HG03442 (cell line): Measurements from ENCODE around the gene SLIT3.
"Not testable (repeated sequence)": the region's sequence is repeated elsewhere in the genome, so short reads cannot be mapped to it uniquely, and the experiment has no call there.

Source experiments
- ATAC-seq: cut with Tn5 transposase; IDR thresholded peaks from one replicate; pipeline ENCODE4 v1.9.1; 2021; ENCODE audit warnings: mild to moderate bottlenecking, moderate library complexity; ENCODE audit not compliant: unreplicated experiment

SLIT3 gene

DNA sequence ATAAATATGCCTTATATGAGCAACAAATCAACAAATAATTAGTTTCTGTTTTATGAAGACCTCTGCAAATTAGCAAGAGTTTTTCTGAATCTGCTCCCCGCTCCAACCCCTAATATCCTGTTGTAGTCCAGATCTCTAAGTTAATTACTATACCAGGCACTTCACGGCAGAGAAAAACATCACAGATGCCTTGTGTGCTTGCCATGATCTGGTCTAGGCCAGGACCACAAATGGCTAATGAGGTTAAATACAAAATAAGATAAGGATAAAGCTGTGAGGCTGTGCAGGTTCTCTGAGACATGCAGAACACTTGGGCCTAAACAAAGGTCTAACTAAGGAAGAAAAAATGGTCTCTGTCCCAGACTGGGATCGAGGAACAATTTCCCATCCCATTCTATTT lies 150.8 kb downstream of the SLIT3 start:
- no peak for ATAC-seq

DNA sequence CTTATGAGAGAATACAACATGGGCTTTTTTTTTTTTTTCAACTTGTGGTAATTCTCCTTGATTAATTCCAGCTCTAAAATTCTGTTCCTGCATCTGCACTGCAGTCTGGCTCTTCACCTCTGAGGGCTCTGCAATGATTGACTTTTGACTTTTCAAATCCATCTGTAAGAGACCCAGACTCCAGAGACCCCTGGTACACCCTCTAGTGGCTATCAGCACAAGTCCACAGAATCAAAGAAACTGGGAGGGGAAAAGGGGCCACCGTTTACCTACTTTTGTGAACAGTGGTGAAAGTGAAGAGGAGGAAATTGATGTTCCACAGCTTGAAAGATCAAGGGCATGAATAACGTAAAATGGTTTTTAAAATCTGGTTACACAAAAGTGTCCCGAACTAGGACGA lies 151.6 kb downstream of the SLIT3 start:
- no peak for ATAC-seq

DNA sequence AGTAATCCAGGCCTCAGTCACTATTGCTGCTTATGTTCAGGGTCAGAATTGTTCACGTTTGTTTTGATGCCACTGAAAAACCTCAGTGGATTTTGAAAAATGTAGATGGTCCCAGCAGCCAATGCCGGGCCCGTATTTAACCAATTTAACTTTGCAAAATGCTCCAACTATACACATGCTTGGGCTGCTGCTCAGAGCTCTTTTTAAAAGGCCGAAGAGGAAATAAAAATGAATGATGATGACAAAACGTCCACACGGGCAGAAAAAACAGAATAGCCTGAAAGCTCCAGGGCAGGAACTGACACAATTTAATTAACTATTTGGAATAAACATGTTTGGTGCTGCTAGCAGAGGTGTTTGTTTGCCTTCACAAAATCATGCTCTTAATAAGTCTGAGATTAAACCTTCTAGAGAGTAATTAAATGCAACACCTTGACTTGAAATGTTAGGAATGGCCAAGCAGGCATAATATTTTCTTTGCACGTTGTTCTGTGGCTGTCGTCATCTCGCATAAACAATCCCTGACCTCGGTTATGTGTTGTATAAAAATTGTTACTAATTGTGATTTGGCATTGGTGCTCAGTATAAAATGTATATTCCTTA lies 152.7 kb downstream of the SLIT3 start:
- ATAC-seq = no peak

DNA sequence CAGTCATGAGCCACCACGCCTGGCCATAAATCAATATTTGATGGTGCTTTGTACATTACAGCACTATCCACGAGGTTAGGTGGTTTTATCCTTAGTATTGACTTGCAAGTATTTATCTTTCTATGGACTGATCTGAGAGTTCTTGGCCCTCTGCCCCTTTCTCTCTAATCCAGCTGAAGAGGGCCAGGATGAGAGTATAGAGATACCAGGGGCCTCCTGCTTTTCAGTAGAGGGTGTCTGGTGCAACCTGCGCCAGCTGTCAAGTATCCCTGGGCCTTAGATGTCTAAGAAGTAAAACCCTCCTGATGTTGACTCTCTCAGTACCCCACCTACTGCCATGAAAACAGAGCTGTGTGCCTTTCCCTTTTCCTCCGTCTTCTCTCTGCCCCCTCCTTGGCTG lies 153.4 kb downstream of the SLIT3 start:
- ATAC-seq = no peak

DNA sequence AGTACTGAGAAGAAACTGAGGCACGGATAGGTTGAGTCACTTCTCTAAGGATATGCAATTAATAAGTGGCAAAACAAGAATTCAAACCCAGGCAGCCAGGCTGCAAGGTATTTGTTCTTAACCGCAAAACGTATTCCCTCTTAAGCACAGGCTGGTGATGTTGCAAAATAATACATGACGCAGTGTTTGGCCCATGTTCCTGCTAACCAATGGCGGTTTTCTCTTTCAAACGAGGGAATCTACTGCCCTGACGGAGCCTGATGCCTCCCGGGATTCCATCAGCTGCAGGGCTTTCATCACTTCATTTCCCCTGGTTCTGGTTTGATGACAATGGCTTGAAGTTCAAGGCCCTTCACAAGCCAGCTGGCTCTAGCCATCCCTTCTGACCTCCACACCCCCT lies 154.8 kb downstream of the SLIT3 start:
- no peak for ATAC-seq

DNA sequence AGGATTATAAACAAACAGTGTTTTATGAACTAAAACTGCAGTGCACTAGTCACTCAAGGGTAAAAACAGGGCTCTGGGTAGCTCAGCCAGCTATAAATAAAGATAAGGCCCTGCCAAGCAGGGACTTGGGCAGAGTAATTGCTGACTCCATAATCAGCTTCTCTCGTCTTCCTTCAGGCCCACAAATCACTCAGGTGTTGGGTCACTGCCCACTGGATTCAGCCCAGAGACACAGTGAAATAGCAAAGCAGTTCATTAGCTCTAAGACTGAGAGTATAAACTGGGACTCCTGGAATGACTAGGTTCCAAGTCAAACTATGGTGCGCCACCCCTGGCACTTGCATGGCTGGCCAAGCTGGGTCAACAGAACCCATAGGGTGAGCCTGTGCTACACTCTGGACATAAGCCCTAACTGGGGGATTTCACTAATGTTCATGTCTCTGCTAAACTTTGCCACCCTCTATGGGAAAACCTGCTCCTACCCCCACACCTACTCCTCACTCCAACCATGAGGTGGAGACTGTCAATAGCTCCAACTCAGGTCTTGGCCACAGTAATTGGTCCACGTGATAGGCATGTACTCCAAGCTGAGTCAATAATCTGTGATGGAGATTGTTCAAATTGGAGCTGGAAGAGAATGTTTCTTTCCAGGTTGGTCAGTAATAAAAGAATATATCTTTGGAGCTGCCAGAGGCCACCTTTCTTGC lies 158.5 kb downstream of the SLIT3 start:
- ATAC-seq = no peak

DNA sequence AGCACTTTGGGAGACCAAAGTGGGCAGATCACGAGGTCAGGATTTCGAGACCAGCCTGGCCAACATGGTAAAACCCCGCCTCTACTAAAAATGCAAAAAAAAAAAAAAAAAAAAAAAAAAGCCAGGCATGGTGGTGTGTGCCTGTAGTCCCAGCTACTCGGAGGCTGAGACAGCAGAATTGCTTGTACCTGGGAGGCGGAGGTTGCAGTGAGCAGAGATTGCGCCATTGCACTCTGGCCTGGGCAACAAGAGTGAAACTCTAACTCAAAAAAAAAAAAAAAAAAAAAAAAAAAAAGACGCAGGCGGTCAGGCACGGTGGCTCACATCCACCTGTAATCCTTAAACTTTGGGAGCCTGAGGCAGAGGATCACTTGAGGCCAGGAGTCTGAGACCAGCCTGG lies 160.7 kb downstream of the SLIT3 start:
- not testable (repeated sequence) for ATAC-seq

DNA sequence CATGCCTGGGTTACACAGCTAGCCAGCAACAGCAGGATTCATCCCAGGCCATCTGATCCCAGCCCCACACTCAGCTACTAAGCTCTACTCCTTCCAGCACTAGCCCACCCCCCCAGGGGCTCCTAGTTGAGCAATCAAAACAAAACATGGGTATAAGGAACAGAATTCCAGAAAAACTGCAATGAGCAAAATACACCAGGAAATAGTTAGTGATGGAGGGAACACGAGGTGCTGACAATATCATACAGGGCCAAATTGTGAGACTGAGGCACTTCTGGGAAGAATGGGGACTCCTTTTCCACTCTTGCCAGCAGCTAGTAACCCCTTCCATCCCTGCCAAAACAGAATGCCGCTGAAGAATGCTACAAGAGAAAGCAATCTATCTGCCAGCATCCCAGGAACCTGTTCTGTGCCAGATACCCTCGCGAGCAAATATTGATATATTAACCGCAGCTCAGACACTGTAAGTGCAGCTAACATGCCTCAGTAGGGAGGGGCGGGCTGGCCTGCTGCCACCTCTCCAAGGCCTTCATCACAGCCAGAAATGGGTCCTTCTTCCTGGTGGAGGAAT lies 161.4 kb downstream of the SLIT3 start:
- ATAC-seq = no peak

DNA sequence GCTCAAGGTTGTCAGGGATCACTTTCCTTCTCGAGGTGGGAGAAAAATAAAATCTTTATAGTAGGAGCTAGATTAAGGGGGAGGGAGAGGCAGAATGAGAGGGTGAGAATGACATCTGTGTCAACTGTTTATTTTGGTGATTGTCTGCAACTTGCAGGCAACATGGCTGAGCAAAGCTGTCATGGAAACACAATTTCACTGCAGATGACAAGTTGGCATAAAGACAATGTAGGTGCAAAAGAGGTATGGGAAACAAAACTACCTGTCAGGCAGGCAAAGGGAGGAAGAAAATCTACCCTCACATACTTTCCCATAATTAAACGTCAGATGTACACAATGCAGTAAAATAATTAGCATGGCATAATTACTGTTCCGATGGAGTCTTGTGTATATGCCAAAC lies 167.4 kb downstream of the SLIT3 start:
- no peak for ATAC-seq

DNA sequence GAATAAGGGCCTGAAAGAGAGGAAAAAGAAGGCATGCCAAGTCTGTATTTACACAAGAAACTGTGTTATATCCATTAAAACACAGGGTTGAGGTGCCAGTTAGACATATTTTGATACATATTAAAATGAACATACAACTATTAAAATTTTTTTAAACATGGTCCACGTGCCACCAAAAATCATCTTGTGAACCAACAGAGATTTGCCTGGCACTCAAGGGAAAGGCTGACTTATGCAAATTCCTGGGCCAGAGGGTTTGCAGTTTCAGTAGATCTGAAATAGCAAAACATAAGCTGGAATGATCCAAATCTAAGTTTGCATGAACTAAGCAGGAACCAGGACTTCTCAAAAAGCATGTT lies 168.7 kb downstream of the SLIT3 start:
- no peak for ATAC-seq

DNA sequence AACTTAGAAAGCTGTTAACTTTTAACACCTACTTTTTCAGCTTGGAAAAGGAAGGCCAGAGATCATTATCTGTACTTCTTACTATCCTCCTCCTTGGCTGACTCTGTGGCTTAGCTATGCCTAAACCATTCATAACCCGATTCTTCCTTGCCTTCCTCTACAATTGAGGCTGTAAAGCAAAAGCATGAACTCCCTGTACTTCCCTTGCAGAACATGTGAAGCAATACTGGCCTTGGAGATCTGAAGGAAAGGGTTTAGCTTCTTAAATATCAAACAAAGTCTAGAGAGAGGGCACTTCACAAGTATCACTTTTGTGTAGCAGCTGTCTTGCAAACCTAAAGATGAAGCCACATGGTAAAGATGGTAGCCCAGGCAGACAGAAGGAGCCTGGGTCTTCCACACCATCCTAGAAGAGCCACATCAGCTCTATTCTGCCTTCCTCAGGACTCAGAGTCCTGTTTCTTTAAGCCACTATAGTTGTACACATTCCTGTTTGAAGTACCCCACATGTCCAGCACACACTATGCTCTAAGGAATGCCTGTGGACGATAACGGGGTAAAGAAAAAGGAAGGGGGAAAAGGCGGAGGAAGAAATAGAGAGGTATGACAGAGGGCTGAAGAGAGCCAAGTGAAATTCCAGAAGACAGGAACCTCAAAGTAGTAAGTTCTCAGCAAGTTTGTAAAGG lies 169.2 kb downstream of the SLIT3 start:
- ATAC-seq = no peak

DNA sequence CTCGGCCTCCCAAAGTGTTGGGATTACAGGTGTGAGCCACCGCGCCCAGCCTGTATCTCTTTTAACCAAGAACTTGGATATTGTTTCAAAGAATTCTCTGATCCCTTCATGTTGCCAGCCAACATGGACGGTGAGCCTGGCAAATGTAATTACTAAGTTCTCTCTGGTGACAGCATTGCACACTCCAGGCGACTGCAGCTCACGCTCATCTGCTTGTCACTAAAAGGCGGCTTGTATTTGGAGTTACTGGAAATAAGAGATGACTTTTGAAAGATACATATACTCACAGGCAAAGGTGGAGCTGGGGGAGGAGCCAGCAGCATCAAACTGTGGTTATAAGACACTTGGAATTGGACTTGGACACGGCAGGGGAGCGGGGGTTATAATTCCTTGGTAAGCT lies 172.3 kb downstream of the SLIT3 start:
- ATAC-seq = no peak

DNA sequence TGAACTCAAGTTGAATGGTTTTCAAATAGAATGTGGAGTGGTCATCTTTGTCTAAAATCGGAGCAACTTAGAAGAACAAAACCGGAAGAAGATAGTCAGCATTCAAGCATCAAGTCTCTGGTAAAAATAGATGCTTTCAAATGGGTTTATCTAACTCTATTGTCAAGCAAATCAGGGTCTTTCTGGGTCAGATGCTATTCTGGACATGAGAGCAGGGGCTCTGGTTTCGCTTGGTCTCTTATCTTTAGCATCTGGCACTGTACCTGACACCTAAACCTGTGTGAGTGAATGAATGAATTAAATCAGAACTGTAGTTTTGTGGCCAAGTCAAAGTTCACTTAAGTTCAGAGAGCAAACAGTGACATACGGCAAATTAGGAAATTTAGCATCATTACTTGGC lies 173.5 kb downstream of the SLIT3 start:
- ATAC-seq = no peak

DNA sequence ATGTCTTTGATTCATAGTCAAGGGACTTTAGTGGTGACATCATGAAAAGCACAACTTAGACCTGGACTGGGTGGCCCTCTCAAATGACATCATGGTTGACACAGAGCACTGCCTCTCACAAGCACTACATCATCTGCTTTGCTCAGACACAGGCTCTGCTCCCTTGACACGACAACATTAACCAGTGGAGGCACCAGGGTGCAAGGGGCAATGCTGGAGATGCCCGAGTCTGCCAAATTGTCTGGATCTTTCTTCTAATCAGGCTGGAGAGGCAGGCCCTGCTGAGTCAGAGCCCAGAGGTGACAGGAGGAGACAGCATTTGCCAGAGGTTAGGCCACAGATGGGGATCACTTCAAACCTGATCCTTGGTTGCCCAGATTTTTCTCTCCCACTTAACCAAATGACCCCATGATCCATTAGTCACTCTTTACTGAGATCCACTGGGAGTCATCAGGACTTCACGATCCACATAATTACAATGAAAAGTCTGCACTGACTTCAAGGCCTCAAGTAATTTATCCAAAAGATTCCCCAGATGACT lies 174.4 kb downstream of the SLIT3 start:
- no peak for ATAC-seq

DNA sequence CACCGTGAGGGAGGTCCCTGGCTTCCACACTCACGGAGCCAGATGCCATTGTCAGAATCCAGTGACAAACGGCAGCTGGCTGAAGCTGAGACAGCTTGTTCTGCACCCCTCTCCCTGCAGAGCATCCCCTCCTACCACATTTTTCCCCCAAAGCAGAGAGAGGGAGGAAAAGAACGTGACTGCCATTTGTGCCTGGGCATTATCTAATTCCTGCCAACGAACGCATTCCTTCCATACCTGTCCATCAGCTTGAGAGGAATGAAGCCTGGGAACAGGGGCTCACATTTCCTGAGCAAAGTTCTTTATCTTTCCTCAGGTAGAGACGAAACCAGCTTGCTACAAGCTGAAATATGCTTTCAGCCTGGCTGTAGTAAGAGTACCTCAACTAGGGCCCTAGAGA lies 175.4 kb downstream of the SLIT3 start:
- ATAC-seq = no peak

DNA sequence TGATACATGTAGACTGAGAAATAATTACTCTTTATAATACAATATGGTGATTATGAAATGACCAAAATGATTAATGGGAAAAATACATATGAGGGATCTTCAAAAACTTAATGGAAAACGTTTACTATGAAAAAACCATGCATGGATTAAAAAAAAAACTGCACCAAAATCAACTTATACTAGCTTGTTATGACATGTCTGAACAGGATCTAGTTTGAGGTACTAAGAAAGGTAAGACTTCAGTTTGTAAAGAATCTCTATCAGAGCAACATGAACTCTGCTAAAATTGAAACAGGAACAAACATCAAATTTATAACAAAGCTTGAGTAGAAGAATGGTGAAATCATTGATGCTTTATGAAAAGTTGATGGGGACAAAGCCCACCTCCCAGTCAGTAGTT lies 178.0 kb downstream of the SLIT3 start:
- no peak for ATAC-seq

DNA sequence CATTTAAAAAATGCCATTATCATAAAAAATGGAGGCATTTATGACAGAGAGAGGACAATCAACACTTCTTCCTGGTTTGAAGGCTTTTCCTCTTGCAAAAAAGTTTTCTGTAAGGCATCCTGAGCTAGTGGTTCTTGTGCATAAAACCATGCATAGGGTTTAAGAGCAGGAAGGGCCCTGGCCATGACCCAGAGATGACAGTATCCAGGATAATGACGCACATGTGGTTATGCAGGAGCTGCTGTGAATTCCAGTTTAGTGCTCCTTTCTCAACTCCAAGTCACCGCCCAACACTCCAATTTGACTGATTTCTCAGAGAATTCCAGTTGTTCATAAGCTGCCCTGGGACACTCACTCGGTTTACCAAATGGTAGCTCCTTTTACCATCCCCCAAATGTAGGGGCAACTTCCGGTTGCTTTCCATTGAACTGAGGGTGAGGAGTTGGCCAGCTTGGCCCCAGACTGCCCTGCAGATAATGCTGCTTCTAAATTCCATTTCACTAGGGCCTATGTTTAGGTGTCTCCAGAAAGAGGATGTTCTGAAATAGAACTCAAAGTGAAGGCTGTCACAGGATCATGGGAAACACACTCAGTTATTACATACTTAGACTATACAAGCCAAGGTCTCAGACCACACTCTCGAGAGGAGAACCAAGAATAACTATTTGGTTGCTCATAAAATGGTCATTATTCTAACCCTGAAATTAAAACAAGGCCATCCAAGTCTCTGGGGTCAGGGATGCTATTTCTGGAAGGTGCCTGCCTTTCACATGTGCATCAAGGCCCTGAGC lies 179.1 kb downstream of the SLIT3 start:
- no peak for ATAC-seq

DNA sequence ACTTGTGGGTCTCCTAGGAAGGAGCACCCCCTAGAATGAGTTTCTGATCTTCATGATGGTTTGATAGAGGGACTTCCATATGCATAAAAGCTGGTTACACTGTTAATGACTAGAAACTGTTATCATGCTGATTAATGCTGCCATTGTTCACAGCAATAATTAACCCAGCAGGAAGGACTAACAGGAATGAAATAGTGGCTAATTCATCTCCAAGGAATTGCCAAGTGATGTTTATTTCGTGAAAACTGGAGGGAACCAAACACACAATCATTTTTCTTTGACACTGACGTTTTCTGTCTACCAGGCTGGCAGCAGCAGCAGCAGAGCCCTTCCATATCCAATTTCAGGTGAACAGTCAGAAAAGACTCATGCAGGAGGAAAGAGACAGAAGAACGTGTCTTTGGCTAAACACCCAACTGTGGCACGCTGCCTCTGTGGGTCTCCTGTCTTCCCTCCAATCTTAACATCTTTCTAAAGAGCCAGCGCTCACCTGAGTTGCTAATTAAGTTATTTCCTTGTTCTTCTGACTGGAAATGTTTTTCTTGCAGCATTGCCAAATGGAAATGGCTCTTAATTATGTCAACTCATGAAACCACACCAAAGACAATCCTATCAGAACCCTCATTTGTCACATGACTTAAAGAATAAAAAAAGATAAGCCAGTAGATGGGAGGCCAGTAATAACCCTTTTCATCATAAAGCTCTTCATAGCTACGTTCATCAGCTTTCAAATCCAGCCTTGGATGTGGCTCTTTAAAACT lies 181.5 kb downstream of the SLIT3 start:
- ATAC-seq = no peak

DNA sequence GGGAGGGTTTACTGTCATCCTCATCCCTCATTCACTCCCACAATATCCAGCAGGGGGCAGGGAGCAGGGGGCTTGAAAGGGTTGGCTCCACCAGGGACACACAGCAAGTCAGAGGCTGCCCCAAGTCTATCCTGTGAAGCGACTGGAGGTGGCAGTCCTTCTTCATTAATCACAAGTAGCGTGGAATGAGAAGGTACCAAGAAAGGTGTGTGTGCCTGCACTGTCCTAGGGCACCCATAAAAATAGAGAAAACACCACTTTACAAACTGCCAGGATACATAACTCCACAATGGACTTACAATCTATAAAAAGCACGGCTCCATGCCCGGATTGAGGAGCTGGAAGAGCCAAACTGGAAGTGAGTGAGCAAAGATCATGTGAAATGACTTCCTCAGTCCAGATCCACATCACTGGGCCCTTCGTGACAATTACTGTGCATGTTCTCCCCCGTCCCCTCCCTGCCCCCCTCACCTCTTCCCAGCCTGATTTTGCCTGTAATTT lies 183.9 kb downstream of the SLIT3 start:
- ATAC-seq = no peak

DNA sequence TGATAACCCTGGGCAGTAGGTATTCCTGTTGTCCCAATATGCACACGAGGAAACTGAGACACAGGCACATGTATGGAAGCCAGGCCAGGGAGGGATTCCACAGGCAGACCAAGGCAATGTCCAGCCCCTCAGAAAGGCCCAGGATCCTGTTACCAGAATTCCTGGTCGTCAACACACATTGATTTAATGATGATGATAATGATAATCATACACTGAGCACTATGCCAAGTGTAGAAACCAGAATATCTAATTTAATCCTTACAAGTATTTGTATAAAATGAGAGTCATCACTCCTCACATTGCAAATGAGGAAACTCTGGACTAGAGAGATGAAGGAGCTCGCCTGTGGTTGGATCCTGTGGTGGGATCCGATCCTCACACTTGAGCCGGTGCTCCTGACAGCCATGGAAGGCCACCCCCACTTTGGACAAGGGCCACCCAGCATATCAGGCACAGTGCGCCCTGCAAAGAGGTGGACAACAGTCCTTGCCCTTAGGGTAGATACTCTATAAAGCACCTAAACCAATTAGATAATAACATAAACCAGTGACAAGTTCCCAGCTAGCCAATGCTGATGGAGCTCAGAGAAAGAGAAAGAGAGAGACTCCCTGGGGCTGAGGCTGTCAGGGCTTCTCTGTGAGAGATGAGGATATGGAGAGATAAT lies 185.3 kb downstream of the SLIT3 start:
- ATAC-seq = no peak
